Measurements from ENCODE around the gene SMARCB1.
"Not testable (repeated sequence)": the region's sequence is repeated elsewhere in the genome, so short reads cannot be mapped to it uniquely, and the experiment has no call there.

The SMARCB1 gene

GRCh38 chr22:23847991-23848864 lies 61.5 kb downstream of the SMARCB1 start:
- no peak for DNase-seq

DNA sequence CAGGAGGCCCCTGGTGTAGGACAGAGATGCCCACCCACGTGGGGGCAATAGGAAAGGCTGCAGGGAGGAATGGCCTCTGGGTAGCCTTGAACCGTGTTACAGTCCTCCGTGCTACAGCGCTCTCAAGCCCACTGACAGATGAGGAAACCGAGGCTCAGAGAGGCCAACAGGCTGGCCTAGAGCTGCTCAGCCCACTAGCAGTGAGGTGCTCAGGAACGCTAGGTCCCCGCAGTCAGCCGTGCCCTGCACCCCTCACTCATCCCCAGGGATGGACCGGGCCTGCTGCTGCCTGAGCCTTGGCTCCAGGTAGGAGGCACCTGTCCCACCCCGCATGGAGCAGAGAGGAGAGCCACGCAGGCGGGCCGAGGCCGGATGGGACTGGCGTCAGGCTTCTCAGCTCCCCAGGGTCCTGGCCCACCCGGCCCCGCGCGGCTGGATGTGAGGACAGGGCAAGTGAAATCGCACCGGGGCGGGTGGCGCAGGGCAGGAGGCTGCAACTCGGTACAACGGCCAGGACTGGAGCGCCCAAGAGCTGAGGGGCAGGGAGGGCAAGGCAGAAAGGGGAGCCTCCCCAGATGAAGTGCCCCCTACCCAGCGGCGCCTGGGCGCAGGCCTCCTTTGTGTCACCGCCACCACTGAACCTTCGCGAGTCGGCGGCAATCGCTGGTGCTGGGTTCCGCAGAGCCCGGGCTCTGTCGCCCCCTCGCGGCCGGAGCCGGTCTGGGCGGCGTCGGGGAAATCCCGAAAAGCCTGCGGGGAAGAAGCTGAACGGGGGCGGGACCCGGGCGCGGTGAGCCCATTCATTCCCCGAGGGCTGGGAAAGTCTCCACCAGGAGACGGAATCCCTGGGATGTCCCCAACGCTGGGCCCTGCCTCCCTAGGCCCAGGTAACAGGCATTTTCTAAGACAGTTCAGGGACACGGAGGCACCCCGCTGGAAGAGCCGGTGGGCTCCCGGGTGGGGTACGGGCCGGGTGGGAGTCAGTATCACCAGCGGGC lies 62.5 kb downstream of the SMARCB1 start:
- peak; percentile 87 for DNase-seq

DNA sequence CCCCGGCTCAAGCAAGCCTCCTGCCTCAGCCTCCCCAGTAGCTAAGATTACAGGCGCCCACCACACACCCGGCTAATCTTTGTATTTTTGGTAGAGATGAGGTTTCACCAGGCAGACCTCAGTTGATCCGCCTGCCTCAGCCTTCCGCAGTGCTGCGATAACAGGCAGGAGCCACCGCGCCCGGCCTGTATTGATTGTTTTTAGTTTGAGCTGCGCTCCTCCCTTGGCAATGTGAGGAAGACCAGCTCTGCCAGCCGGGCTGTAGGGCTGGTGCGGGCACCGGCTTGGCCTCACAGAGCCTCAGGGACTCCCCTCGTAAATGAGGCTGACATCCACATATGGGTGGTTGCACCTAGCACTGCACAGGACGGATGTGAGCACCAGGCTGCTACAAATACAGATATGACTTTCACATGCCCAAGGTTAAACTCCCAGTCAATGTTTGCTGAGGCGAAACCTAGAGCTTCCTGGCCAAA lies 63.4 kb downstream of the SMARCB1 start:
- DNase-seq = no peak

- no peak for DNase-seq
Measured at GRCh38 chr22:23856721-23857605, 70.2 kb downstream of the SMARCB1 start.

DNA sequence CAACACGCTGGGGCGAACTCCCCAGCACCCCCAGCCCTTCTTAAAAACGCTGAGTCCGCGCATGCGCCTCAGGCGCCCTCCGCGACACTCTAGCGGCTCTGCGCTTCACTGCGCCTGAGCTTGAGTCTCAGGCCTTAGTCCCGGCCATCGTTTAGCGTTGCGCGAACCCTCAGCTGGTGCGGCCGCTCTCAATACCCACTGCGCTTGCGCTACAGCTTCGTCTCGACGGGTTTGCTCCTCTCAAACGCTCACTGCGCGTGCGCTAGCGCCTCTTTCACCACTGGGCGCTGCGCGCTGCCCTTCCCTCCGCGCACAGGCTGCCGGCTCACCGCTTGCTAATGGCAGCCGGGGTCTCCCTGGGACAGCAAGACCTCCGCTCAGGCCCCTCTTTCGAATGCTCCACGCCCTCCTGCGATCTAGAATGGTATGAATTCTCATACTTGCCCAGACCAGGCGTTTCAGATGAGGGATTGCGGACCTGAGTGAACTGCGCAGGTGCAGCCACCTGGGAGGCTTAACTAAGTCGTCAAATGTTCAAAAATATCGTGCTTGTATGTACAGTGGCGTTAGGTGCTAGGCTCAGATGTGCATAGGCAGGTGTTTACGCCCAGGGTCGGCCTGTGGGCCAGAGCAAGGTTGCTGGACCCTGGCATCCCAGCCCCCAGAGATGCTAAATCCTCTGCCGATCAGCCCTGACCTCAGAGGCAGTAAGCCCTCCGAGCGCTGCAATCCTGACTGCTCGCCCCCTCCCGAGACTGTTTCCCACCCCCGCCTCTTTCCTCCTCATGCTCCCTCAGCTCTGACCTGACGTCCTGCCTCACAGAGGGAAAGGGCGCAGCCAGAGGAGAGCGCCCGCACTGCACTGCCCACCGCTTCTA lies 71.1 kb downstream of the SMARCB1 start, which contains the start of gene SLC2A11:
TSS of gene SLC2A11 (plus strand) at position 270 of the 878 bp plus-strand sequence. CDS start at position 395, 125 bp downstream.
- DNase-seq = peak; percentile 96

DNA sequence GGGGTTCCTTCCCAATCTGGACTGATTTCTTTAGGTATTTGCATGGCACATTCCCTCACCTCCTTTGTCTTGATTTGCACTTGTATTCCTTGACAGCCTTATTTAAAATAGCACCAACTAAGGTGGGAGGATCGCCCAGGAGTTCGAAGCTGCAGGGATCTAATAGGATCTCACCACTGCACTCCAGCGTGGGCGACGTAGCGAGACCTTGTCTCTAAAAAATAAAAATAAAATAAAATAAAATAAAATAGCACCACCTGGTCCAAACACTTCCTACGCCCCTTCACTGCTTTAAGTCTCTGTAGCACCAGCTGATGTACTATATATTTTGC lies 71.7 kb downstream of the SMARCB1 start:
- no peak for DNase-seq

GRCh38 chr22:23859201-23859600 lies 72.4 kb downstream of the SMARCB1 start:
- DNase-seq = no peak

DNA sequence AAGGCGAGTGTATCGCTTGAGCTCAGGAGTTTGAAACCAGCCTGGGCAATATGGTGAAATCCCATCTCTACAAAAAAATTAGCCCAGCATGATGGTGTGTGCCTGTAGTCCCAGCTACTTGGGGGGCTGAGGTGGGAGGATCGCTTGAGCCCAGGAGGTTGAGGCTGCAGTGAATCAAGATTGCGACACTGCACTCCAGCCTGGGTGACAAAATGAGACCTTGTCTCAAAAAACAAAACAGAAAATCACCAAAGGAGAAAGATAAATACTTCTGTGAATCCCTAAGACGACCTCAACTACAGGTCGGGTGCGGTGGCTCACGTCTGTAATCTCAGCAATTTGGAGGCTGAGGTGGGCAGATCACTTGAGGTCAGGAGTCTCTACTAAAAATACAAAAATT lies 73.4 kb downstream of the SMARCB1 start:
- not testable (repeated sequence) for DNase-seq

DNA sequence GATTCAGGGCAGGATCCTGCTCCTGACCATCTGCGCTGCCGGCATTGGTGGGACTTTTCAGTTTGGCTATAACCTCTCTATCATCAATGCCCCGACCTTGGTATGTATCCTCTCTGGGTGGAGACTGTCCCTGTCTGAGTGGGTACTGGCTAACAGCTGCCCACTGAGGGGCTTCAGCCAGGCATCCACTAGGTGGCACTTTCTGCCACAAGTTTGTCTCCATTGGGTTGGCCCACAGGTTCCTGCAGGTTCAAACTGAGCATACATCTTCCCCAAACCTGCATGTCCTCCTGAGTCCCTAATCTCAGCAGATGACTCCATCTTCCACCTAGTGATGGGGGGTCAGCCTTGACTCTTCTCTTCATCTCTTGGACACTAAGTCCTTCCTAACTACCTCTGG lies 75.3 kb downstream of the SMARCB1 start:
- DNase-seq = peak; percentile 28

DNA sequence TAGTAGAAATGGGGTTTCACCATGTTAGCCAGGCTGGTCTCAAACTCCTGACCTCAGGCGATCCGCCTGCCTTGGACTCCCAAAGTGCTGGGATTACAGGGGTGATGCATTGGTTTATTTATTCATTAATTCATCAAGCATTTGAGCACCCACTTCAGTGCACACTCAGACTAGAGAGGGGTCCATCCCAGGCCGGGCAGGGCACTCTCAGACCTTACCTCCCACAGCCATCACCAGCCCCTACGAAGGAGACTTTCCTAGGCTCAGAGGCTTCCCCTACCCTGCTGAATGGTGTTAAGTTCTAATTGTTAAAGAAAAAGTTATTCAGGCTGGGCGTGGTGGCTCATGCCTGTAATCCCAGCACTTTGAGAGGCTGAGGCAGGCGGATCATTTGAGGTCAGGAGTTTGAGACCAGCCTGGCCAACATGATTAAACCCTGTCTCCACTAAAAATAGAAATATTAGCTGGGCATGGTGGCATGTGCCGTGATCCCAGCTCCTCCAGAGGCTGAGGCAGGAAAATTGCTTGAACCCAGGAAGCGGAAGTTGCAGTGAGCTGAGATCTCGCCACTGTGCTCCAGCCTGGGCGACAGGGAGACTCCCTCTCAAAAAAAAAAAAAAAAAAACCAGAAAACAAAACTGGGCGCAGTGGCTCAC lies 77.9 kb downstream of the SMARCB1 start:
- DNase-seq = not testable (repeated sequence)

- DNase-seq = no peak
Measured at GRCh38 chr22:23868580-23868979, 81.8 kb downstream of the SMARCB1 start.

DNA sequence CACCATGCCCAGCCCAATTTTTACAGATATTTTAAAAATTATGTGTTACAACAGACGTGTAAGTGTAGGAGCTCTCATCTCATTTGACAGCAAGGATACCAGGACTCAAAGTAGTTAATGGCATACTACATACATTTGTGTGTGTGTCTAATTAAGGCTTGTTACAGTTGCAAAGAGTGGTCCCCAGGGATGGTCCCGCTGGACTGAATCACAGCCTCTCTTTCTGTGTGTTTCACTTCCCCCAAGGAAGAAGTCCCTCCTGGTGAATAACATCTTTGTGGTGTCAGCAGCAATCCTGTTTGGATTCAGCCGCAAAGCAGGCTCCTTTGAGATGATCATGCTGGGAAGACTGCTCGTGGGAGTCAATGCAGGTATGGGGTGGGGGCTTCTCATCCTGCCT lies 88.1 kb downstream of the SMARCB1 start:
- no peak for DNase-seq

DNA sequence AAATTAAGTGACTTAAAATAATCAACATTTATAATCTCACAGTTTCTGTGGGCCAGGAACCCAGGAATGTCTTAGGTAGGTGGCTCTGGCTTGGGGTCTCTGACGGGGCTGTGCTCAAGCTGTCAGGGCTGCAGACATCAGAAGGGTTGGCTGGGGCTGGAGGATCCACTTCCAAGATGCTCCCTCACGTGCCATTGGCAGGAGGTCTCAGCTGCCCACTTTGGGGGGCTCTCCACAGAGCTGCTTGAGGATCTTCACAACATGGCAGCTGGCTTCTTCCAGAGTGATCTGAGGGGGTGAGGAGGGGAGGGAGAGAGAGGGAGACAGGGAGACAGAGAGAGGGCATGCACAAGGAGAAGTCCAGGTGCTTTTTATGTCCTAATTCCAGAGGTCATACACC lies 89.0 kb downstream of the SMARCB1 start:
- DNase-seq = no peak

- no peak for DNase-seq
Measured at GRCh38 chr22:23877566-23877965, 90.8 kb downstream of the SMARCB1 start.

DNA sequence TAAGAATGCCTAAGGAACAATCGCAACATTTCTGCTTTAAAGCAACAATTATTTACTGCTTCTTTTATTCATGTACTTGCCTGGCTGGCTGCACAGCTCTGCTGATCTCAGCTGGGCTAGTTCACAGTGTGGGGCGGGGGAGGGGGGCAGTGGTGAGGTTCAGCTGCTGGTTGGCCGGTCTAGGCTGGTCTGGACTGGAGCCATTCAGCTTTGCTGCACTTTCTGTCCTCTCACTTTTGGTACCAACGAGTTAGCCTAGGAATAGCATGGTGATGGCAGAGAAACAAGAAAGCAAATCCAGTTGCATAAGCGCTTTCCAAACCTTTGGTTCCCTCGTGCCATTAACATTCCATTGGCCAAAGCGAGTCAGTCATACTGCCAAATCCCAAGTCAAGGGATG lies 91.5 kb downstream of the SMARCB1 start:
- DNase-seq = no peak

DNA sequence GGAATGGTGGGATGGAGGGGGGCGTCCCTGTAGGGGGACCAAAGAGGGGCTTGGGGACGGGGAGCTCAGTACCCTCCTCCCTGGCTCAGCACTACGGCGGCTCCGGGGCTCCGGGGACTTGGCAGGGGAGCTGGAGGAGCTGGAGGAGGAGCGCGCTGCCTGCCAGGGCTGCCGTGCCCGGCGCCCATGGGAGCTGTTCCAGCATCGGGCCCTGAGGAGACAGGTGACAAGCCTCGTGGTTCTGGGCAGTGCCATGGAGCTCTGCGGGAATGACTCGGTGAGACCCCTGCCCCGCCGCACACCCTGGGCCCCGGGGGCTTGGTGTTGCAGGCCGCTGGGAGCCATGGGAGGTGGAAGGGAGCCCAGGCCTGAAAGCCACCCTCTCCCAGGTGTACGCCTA lies 95.6 kb downstream of the SMARCB1 start:
- DNase-seq = no peak

DNA sequence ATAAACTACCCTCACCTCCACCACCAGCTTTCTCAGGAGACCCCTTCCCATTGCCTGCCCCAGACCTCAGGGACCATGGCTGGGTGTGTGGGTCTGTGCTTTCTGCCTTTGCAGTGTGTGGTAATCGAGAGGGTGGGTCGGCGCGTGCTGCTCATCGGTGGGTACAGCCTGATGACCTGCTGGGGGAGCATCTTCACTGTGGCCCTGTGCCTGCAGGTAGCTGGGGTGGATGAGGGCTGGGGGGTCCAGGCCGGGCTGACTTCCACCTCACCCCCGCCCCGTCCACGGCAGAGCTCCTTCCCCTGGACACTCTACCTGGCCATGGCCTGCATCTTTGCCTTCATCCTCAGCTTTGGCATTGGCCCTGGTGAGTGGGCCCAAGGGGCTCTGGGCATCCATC lies 96.9 kb downstream of the SMARCB1 start:
- no peak for DNase-seq

DNA sequence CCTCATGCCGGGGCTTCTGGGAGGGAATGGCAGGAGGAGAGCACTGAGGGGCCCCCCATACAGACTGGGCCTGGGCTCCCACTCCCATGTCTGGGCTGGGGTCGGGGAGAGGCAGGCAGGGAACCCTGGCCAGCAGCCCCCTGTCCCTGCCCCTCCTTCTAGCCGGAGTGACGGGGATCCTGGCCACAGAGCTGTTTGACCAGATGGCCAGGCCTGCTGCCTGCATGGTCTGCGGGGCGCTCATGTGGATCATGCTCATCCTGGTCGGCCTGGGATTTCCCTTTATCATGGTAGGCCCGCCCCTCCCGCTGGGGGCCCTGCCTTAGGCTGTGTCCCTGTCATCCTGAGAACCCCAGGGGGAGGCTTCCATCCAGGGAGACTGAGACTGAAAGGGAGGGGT lies 97.4 kb downstream of the SMARCB1 start:
- no peak for DNase-seq
